HG03097 (cell line): ENCODE data around the gene FHAD1.

Source experiments
- ATAC-seq: cut with Tn5 transposase; IDR thresholded peaks from one replicate; pipeline ENCODE4 v1.9.1; 2021; ENCODE audit not compliant: unreplicated experiment, low FRiP score

Gene FHAD1

DNA sequence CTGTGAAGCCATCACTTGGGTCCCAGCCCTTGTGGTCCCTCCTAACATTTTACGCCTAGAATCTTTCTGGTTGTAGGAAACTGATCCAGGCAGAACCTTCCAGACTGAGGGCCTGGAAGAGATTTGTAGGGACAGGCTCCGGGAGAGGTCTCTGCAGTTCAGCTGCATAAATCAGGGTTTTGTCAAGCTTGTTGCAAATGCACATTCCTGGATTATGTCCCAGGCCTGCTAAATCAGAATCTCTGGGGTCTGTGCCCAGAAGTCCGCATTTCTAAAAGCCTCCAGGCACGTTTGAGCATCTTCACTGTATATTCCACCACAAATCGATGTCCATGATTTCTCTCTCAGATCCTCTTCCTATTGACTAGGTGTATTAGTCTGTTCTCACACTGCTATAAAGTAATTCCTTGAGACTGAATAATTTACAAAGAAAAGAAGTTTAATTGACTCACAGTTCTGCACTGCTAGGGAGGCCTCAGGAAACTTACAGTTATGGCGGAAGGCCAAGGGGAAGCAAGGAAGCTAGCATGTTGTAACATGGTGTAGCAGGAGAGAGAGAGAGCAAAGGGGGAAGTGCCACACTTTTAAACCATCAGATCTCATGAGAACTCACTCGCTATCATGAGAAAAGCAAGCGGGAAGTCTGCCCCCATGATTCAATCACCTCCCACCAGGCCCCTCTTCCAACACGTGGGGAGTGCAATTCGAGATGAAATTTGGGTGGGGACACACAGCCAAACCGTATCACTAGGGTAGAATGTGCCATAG lies 1.2 kb upstream of the FHAD1 start:
- ATAC-seq: no peak

DNA sequence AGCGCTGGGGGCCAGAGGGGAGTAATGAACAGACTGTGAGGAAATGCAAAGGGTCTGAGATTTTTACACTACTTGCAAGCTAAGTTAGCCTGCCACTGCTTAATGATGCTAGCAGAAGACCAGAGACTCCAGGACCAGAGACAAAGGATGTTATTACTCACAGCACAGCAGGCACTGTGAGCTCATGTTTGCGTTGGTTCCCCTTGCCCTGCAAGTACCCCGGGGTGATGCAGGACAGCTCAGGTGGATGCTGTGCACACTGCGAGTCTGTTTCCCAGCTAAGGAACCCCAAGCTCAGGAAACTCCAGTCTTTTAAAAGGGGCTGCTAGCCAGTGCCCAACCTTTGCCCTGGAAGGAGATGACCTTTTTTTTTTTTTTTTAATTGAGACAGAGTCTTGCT lies 1.2 kb downstream of the FHAD1 start:
- ATAC-seq: no peak

DNA sequence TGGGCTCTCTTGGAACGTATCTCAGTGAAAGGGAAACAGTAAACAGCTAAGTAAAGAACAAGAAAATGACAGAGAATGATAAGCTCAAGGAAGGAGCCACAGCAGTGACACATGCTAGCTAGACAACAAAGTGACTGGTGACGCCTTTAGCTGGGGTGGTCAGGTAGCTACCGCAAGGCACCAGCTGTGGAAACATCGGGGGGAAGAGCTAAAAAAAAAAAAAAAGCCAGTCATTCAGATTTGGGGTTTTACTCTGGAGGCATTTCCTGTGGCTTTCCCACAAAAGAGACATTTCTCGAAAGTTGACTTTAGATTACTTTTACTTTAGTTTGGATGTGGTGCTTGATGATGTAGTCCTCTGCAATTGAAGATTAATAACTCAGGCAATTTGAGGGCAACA lies 2.1 kb downstream of the FHAD1 start:
- no peak for ATAC-seq

DNA sequence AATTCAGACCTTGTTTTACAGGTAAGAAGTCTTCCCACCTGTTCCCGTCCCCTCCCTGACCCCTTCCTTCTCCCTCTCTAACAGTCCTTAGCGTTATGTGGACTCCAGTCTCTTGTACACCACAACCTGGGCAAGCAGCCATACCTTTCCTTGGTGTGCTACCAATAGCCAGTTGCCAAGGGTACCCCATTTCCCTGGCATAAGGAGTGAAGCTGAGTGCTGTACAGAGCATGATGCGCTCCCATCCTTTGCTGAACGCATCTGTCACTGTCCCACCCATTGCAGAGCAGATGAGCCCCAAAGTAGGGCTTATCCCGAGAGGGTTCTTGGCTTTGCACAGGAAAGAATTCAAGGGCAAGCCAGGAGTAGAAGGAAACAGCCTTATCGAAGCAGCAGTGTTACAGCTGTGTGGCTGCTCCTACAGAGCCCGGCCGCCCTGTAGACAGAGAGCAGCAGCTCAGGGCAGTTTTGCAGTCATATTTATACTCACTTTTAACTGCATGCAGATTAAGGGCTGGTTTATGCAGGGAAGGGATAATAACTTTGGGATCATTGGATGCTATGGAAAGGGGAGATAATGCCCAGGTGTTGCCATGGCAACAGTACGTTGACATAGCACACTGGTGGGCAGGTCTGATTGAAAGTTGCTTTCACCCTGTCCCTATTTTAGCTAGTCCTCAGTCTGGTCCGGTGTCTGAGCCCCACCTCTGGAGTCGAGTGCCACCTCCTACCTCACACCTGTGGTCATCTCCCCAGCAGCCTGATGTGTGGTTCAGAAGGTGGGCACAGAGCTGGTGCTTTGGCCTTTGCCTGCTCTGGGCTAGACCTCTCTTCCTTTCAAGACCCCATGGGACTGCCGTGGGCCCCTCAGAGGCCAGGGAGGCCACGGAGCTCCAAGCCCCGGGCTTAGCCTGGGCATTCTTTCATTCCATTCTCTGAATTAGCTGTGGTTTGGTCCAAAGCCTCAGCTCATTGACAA lies 5.1 kb downstream of the FHAD1 start:
- no peak for ATAC-seq

DNA sequence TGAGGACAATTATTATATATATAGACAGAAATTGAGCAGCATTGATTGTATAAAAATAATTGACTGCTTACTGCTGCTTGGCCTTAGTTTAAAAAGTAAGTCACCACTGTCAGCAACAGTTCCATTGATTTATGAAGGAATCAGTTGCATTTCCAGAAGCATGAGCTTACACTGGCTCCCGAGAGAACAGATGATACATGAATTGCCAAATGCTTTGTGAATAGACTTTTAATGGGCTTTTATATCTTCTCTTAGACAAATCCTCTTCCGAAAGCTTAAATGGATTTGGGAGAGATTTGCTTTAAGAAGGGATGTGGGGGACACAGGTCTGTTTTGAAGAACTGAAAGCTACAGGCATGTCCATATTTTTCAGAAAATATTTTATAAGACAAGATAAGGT lies 7.5 kb downstream of the FHAD1 start:
- no peak for ATAC-seq

DNA sequence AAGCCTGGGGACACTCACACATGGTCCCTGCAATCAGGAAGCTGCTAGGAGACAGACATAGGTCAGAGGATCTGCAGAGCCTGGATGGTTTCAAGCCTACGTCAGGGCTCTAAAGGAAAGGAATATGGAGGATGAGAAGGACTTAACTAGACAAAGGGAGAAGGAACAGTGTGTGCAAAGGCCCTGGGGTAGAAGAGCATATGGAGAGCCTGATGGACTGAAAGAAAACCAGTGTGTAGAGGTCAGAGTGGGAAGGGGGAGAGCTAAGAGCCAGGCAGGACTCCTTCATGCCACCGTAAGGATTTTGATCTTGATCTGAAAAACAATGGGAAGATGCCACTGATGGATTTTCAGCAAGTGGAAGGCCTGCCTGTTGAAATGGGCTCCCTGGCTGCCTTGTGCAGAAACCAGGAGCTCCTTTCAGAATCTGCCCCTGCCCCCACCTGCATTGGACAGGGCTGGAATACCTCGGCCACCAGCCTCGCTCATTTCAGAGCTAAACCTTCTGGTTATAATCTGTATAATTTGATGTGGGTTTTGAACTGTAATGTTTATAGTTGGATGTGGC lies 8.6 kb downstream of the FHAD1 start:
- no peak for ATAC-seq

DNA sequence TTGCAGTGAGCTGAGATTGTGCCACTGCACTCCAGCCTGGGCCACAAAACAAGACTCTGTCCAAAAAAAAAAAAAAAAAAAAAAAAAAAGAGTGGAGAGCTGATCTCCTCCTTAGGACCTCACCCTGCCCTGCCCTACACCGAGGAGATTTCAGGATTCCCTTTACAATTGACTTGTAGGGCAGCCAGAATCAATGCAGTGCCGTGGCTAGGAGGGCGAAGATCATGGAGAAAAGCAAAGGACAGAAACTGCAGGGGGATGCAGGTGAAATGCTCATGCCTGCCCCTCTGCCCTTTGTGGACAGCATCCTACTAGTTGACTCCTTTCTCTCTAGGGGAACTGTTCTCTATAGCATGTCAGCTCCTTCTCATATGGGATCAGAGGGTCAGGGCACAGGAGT lies 9.6 kb downstream of the FHAD1 start:
- ATAC-seq: no peak

DNA sequence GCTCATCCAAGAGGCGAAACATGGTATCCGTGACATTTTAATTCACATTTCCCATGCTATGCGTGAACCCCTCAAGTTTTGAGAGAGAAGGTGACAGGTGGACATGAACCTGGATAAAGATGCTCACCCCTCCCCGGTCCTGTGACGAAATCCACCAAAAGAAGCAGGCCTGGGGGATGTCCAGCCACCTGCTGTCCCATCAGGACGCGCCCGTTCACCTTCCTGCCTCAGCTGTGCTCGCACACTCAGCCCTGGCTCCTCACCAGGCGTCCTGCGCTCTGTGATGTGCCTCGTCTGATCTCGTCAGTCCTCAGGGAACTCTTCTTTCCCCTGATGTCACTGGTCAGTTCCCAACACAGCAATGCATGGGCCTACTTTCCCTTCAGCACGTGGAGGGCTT lies 10.3 kb downstream of the FHAD1 start:
- no peak for ATAC-seq

DNA sequence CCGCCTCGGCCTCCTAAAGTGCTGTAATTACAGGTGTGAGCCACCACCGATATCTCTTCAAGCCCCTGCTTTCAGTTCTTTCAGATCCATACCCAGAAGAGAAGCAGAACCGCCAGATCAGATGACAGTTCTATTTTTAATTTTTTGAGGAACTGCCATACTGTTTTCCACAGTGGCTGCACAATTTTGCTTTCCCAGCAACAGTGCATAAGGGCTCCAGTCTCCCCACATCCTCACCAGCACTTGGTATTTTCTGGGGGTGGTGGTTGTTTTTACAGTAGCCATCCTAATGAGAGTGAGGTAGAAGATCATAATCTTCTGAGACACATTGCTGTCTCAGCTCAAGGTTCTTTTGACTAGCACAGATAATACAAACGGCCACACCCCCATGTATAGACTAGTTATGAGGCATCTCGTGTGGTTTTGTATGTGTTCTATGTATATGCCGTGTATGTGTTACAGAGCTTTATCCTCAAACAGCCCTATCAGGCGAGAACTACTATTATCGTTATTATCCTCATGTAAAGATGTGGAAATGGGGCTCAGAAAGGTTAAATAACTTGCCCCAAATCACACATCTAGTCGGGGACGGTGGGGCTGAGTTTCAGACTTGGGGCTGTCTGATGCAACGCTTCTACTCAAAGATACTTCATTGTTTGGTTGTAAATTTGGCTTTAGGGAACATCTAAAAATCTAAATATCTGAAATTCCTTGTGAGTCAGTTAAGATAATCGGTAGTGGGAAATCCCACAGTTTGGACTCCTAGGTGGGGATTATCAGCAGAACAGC lies 12.0 kb downstream of the FHAD1 start:
- no peak for ATAC-seq

DNA sequence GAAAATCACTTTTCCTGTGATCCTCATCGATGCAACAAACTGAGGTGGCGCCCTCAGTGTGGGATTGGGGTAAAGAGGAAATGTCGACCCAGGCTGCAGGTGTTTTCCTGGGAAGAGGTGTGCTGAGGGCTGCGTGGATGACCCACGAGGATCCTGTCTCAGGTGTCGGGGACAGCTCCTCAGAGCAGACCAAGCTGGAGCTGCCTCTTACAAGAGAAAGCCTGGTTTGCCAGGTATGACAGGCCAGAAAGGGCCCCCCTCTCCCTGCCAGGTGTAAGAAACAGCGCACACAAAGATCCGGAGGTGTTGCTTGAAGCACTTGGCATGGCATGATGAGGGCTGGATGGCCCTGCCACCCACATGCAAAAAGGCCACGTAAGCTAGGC lies 12.6 kb downstream of the FHAD1 start:
- ATAC-seq: no peak

DNA sequence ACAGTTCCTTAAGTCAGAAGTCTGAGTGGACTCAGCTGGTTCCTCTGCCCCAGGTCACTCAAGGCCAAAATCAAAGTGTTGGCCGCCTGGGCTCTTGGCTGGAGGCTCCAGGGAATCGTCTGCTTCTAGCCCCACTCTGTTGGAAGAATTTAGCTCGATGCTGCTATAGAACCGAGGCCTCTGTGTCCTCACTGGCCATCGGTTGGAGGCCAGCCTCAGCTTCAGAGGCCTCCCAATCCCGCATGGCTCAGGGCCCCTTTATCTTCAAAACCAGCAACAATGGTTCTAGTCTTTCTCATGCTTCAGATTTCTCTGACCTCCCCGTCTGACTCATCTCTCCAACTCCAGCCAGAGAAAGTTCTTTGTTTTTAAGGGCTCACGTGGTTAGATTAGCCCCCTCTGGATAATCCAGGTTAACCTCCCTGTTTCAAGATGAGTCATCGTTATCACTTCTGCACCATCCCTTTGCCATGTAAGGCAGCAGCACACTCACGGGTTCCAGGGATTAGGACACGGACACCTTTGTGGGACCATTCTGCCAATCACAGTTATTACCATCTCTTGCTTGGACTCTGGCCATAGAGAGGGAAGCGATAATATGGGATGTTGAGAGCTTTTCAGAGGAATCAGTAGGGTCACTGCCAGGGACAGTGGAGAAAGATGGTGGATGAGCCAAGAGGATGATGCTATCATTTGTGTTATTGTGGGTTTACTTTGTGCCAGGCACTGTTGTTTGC lies 13.6 kb downstream of the FHAD1 start:
- no peak for ATAC-seq

DNA sequence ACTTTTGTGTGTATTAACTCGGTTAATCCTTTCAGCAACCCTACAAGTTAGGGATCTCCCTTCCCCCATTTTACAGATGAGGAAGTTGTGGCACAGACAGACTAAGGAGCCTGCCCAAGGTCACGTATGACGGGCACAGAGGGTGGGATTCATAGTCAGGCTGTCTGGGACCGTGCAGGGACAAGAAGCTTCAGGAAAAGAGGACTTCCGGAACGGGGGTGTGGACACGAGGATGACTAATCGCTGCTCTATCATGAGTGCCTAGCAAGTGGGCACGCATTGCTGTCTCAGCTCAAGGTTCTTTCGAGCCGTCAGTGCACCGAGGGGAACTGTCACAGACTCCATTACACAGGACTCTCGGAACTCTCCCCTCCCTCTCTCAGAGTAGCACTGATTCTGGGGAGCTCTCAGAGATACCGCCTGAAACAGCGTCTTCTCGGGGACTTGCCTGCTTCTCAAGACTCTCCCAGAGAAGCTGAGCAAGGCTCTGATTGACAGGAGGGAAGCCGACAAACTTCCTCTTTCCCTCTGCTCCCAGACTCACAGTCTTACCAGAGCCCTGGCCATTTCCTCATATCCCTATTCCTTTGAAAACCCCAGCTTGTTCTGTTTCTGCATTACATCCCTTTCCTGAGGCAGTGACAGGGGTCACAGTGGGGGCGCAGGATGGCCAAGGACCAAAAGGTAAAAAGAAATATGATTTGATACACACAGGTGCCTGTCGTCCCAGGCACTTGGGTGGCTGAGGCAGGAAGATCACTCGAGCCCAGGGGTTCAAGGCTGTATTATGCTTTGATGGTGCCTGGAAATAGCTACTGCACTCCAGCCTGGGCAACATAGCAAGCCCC lies 14.4 kb downstream of the FHAD1 start:
- peak; percentile 41 for ATAC-seq

DNA sequence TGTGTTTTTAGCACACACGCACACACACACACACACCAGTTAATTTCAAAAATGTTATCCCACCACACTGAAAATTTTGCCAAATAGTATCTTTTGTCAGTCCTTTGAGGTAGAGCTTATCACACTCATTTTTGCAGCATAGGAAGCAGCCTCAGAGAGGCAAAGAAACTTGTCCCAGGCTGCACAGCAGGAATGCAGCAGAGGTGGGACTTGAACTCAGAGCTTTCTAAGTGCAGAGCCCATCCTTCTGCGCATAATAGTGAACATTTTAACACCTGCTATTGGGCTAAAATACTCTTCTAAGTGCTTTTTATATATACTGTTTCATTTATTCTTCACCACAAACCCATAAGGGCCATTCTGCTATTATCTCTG lies 15.0 kb downstream of the FHAD1 start:
- ATAC-seq: no peak

DNA sequence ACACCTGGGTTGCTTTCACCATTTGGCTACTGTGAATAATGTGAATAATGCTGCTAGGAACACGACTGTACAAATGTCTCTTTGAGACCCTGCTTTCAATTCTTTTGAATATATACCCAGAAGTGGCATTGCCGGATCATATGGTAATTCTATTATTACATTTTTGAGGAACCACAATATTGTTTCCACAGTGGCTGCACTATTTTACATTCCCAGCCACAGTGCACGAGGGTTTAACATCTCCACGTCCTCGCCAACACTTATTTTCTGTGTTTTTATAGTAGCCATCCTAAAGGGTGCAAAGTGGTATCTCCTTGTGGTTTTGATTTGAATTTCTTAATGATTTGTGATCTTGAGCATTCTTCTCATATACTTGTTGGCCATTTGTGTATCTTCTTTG lies 15.7 kb downstream of the FHAD1 start:
- no peak for ATAC-seq

DNA sequence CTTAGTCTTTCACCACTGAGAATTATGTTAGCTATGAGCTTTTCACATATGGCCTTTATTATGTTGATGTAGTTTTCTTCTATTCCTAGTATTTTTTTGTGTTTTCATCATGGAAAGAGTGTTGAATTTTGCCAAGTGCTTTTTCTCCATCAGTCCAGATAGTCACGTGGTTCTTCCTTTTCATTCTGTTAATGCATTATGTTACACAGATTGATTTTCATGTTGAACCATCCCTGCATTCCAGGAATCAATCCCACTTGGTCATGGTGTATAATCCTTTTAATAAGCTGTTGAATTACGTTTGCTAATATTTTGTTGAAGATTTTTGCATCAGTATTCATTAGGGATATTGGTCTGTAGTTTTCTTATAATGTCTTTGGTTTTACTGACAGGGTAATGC lies 17.7 kb downstream of the FHAD1 start:
- no peak for ATAC-seq

DNA sequence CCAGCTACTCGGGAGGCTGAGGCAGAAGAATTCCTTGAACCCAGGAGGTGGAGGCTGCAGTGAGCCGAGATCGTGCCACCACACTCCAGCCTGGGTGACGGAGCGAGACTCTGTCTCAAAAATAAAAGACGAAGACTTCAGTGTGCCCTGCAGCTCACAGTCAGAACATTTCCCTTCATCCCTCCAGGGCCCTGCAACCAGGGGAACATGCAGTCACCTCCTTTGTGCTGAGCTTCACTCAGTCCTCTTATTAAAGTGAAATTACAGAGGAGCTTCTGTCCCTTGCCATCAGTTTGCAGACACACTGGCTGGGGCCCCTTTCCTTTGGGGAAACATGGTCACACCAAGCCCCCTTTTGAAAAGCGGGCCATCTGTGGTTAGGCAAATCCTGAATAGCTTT lies 24.2 kb downstream of the FHAD1 start:
- no peak for ATAC-seq

DNA sequence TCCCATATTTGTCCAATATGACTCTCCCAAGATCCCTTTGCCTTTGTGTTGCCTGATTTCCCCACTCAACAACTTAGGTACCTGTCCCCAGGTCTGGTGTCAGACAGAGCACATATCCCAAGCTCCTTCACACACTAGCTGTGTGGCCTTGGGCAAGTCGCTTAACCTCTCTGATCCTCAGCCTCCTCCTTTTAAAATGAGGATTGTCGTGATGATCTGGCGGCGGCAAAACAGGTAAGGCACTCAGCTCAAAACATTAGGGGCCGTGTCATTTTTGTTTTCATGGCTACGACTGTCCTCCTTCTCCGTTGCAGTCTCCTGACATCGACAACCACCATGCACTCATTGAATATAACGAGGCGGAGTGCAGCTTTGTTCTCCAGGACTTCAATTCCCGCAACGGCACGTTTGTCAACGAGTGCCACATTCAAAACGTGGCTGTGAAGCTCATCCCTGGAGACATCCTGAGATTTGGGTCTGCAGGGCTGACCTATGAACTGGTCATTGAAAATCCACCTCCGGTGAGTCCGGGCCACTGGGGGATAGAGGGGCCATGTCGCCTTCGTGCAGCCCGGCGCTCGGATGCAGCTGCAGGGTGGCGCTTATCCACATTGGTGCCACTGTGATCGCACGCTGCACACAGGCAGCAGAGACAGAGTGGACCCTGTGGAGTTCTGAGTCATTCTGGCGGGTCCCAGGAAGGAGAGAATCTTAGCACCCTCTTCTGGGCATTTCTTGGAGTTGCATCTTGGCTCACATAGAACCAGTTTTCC lies 25.2 kb downstream of the FHAD1 start:
- ATAC-seq: no peak

DNA sequence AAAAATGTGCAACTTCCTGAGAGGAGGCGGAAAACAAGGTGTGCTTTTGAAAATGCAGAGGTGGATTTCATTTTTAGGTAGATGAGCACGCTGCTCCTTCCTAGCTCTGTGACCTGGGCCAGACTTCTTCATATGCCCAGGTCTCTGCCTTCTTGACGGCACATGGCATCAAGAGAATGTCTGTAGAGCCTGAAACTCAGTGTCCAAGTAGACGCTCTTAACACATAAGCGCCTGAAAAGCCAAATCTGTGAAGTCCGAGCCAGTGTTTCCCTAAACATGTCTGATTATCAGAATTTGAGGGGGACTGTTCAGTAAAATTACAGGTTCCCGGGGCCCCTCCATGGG lies 25.7 kb downstream of the FHAD1 start:
- ATAC-seq: no peak

DNA sequence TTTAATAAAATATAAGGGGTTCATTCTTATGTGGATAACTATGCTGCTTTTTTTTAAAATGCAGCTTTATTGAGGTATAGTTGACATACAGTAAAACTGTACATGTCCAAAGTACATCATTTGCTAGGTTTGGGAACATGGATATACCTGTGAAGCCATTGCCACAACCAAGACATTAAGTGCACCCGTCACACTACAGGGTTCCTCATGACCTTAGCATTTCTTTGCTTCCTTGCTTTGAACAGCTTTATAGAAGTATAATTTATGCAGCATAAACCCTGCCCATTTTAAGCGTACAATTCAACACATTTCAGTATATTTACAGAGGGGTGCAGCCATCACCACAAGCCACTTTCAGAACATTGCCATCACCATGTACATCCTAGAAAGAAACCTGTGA lies 26.3 kb downstream of the FHAD1 start:
- no peak for ATAC-seq
